HTR-8/SVneo (cell line): ENCODE results near the gene LYPD6B.
A peak's percentile ranks its signal among the peaks of the same experiment; 100 is the strongest.

ENCODE experiments used
- DNase-seq: peaks from one replicate; pipeline ENCODE4 v3.0.0; 2011; ENCODE audit warnings: low spot score, mixed read lengths; ENCODE audit not compliant: insufficient read length
- FAIRE-seq: peaks from 2 replicates; lab custom pipeline; 2011; peaks lifted over from hg19 to GRCh38; lab: Jason Lieb, UNC

LYPD6B gene, protein sequence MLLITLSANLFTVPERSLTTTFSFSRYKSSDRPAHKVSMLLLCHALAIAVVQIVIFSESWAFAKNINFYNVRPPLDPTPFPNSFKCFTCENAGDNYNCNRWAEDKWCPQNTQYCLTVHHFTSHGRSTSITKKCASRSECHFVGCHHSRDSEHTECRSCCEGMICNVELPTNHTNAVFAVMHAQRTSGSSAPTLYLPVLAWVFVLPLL

GRCh38 chr2:149038442-149039212 is at the start of gene LYPD6B:
TSS of gene LYPD6B (plus strand) at chr2:149038699. CDS start at chr2:149130949, 92,250 bp downstream.
- no peak for FAIRE-seq
- peak; percentile 41 for DNase-seq

DNA sequence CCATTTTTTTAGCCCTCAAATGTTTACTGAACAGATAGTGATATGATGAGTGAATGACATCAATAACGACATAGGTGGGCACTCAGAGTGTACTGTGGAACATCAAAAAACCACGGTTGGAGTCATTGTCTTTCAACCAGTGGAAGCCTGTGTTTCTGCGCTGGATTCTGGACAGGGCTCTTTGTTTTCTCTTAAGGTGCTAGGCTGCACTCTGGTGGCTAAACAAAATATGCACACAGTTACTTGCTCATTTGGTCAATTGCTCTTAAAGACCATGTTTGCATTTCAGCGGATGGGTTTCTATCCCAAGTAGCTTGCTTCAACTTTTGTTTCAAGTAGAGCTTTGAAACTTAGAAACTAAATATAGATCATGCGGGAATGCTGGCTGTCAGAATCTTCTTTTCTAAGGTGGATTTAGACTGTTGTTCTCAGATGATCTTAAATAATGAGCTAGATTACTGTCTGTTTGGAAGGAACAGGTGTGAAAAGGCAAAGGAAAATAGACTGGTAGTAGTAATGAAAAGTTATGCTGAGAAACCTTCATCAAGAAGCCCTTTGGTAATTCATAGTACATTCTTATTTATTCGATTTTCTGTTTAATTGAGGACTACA is 48.5 kb upstream of the LYPD6B start:
- no peak for FAIRE-seq

GRCh38 chr2:148990968-148991367 is 47.5 kb upstream of the LYPD6B start:
- DNase-seq (no peak), FAIRE-seq (no peak)

More for the DNA sequence above, 48.5 kb upstream of the LYPD6B start:
- peak; percentile 66 for DNase-seq

DNA sequence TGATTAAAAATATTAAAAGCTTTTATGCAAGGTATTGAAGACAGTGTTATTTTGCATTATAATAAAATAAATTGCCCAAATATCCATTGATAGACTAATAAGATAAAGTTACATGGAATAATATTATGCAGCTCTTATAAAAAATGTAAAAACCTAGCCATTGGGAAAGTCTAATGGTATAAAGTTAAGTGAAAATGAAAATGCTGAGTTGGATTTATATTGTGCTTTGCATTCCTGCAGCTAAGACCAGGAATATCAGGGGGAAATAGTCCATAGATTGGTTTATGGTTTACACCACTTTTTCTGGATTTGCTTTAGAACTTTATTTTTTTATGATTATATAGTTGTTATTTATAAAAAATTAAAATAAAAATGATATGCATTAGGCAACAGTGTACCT is 46.1 kb upstream of the LYPD6B start:
- FAIRE-seq (no peak), DNase-seq (no peak)

GRCh38 chr2:148993351-148993750 is 45.1 kb upstream of the LYPD6B start:
- no peak for DNase-seq
- no peak for FAIRE-seq

DNA sequence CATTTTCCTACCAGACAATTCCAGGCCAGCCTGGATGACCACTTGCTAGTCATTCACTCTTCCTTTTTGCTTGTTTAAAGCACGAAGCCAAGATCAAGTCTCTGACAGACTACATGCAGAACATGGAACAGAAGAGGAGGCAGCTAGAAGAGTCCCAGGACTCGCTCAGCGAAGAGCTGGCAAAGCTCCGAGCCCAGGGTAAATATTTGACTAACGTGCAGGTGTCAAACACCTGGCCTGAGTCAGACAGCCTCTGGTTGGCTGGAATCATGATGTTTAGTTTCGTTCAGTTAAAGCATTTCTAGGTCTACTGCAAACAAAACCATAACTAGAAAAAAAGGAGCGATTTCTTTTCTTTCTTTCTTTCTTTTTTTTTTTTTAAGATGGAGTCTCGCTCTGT is 44.2 kb upstream of the LYPD6B start:
- no peak for DNase-seq

GRCh38 chr2:148996805-148997204 is 41.7 kb upstream of the LYPD6B start:
- DNase-seq = no peak
- no peak for FAIRE-seq

More for the DNA sequence above, 44.2 kb upstream of the LYPD6B start:
- FAIRE-seq = no peak

DNA sequence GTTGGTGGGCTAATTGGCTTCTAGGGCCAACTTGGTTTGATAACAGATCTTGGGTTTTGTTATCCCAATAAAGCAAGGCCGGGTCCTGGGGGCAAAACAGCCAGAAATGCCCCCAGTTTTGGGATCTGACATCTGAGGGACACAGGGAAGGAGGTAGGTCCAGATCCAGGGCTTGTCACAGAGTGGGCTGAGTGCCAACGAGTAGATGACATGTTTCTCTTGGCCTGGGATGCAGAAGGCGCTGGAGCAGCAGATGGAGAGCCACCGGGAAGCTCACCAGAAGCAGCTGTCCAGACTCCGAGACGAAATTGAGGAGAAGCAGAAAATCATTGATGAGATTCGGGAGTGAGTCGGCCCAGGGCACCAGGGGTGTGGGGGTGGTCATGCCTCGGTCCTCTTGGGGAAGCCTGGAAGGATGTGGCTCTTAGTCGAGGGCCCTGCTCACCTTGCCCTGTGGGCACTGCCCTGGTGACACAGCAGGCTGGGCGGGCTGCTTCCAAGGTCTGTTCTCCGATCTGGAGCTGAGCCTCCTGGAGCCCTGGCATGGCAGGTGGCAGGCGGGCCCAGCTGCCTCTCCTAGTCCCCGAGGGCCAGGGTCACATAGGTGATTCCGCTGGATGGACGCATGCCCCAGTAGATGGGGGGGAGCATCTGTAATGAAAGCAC is 40.2 kb upstream of the LYPD6B start:
- FAIRE-seq (no peak), DNase-seq (no peak)

- FAIRE-seq = no peak
- DNase-seq = no peak
Observed at GRCh38 chr2:148998831-148999200, 39.7 kb upstream of the LYPD6B start.

DNA sequence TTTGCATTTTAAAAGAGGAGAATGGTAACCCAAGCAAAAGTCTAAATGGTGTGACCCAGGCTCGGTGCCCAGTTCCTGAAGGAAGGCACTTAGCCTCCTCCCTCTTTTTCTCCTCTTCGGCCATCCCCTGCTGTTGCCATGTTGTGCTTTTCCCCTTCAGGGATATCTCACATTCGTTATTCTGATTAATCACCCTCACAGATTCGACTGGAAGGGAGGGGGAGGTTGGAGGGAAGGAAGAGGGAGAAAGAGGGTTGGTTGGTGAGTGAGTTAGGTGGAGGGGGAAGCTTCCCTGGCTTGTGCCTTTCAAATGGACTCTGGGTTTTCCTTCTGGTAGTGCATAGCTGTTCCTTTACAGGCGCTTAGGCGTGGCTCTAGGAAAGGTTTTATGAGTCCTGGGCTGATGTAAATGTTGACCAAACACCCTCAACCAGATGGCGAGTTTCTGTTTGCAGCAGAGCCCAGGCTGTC is 39.0 kb upstream of the LYPD6B start:
- FAIRE-seq (no peak), DNase-seq (no peak)

DNA sequence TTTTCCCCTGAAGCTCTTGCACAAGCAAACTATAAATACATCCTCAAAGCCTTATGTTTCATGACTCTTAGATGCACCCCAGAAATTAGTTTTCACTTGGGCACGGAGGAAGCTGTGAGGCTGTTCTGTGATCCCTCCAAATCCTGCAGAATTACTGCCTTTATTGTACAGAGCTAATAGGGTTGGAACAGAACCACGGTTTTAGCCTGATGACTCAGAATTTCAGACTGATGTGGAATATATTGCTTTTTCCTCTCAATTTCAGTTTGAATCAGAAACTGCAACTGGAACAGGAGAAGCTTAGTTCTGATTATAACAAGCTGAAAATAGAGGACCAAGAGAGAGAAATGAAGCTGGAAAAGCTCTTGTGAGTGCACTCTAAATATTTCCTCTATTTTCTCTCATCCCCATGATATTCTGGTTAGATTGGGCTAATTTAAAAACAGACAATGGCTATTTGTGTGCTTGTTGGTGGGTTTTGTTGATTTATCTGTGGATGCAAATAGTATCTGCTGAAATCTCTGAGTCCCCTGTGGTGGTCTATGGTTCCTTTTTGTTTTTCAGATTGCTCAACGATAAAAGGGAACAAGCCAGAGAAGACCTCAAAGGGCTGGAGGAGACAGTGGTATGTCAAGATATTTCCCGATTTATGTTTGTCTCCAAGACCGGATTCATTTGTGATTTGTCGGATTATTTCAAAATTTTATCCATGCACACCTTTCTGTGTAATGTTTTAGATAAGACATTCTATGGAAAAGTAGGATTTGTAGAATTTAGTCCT is 38.2 kb upstream of the LYPD6B start:
- no peak for FAIRE-seq

DNA sequence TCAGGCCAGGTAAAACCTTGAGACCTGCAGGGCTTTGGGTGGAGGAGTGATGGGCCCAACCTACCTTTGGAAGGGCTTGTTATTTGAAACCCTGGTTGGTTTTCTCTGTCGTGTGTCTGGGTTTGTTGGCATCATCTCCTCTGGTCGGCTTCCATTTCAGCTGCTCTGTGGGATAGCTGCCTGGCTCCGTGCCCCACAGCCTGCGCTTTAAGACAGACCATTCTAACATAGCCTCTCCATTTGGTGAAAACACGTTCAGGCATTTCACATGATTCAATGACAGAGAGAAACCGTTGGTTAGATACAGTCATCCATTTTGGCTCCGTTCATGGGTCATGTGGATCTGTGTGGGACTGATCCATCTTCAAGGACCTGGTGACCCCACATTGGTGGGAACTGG is 37.0 kb upstream of the LYPD6B start:
- no peak for DNase-seq
- FAIRE-seq = no peak

More for the DNA sequence above, 38.2 kb upstream of the LYPD6B start:
- DNase-seq = no peak

DNA sequence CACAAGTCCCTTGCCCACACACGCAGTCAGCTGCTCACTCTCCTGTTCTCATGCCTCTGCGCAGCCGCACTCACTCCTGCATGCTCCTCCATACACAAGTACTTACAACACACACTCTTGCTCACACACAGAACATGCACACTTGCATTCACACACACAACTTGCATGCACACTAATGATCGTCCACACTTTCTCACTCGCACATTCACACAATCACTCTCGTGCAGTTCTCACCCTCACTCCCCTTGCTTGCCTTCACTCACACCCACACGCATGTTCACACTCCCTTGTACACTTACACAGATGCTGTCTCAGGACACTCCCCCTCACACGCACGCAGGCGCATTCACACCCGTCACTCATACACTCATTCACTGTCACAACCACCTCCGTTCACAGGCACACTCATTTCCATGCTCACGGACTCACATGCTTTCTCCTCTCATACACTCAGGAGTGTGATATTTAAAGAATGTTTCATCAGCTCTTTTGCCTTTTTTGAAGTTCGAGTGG is 36.1 kb upstream of the LYPD6B start:
- FAIRE-seq (peak; percentile 86), DNase-seq (no peak)

DNA sequence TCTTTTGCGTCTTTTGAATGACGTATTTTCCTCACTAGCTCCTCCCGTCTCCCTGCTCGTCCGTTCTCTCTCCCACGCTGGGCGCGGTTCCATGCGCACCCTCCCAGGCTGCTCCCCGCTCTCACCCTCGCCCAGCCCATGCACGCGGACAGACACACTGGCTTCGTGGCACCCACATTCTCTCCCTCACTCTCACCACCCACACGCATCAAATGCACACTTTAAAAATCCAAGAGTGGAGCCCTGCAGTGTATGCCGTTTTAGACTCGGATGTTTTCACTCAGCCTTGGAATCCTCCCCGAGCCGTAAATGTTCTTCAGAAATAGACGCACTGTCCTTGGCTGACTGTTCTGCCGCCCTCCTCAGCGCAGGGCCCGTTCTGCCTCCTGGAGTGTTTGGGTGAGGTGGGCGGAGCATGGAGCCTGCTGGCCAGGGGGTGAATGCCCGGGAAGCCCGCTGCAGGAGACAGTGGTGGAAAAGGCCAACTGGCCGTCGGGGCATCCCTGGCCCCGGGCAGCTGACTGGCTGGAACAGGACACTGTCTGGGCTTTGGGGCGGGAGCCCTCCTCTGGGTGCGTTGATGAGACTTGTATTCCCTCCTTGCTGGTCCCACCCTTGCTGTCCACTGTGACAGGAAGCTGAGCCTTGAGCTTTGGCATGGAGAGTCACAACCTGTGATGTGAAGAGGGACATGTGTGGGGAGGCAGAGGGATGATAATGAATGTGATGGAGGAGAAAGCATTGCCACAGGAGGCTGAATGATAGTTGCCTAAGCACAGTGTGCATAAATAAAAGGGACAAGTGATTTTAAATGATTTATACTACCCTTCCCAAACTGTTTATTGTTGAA is 35.4 kb upstream of the LYPD6B start:
- FAIRE-seq = peak; percentile 23
- DNase-seq = no peak

GRCh38 chr2:149004836-149005235 is 33.7 kb upstream of the LYPD6B start:
- no peak for FAIRE-seq
- DNase-seq = no peak

DNA sequence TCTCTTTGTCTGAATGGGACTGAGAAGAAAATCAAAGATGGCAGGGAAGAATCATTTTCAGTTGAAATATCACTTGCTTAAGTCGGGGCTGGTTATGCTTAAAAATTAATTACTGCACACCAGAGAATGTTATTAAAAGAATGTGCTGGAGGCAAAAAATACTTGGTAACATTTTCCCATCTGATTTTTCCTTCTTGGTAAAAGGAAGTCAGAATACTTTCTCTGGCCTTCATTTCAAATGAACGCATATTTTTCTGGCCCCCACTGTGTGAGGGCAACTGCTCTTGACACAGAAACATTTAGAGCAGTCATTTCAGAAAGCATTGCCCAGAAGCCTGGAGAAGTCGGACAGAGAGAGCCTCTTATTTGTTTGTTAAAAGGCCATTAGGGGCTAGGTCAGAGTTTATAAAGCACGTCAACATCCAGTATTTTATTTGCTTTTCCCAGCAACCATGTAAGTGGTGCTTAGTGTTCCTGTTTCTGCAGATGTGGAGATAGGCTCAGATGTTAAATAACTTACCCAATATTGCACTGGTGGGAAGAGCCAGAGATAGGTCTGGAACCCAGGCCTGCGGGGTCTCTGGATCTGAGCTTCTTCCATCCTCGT is 32.9 kb upstream of the LYPD6B start:
- DNase-seq (no peak), FAIRE-seq (no peak)

DNA sequence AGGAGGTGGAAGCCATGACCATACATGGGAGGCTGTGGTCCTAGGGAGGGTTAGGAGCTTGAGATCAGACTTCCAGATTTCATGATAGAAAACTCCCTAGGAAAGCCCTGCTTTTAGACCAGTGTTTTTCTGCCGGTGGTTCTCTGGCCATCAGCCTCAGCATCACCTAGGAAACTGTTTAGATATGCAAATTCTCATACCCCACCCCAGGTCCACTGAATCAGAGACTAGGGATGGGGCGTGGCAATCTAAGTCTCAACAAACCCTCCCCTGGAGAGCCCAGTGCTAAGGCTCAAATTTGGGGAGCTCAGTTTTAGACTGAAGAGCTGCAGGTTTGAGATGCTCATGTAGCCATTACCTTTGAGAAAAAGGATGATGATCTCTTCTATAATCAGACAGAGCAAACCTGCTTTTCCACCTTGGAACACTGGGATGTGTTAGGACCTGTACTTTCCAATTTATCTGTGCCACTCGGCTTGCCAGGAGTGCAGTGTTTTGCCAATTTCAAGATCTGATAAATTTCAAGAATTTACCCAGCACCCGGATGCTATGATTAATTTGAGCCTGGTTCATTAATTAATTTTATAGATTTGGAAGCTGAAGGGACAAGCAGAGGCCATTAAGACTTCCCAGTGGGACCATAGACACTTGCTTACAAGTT is 31.5 kb upstream of the LYPD6B start:
- FAIRE-seq = no peak
- no peak for DNase-seq

DNA sequence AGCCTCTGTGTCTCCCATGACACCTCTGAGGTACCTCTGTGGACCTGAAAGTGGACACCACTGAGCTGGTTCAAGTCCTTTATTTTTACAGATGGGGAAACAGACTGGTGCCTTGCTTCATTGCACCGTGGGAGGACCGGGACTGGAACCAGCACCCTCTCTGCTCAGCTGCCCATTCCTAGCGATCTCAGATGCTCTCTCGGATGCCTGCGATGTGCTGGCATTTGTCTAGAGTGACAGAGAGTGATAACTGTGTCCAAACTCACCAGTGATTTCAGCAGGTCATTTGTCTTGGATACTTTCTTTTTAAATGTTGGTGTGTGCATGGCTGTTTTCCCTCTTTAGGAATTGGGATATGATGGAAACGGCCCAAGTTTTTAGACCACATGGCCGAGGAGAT is 30.1 kb upstream of the LYPD6B start:
- no peak for DNase-seq
- FAIRE-seq = no peak
